NT2/D1 (cell line): ENCODE data around the gene EXOC3L1.

Source experiments
- DNase-seq: peaks from one replicate; pipeline ENCODE4 v3.0.0-alpha.2; 2011; ENCODE audit warnings: low read depth, low spot score
- H3K27me3 ChIP-seq: 2 replicates; pipeline ENCODE4 v1.6.0; 2011; ENCODE audit warnings: mild to moderate bottlenecking; ENCODE audit not compliant: insufficient read length, insufficient read depth
- H3K36me3 ChIP-seq: 2 replicates; pipeline ENCODE4 v1.6.1; 2011; ENCODE audit warnings: mild to moderate bottlenecking, low read length, mixed read lengths; ENCODE audit not compliant: insufficient read depth, insufficient read length
- H3K4me1 ChIP-seq: 2 replicates; pipeline ENCODE4 v1.5.1; 2011; ENCODE audit not compliant: insufficient read depth, insufficient read length
- H3K4me3 ChIP-seq: 2 replicates; pipeline ENCODE4 v1.5.1; 2011; ENCODE audit warnings: low read depth; ENCODE audit not compliant: insufficient read length
- H3K9ac ChIP-seq: 2 replicates; pipeline ENCODE4 v1.6.0; 2011; ENCODE audit warnings: low read depth; ENCODE audit not compliant: insufficient read length
- H3K9me3 ChIP-seq: 2 replicates; pipeline ENCODE4 v1.5.1; 2011; ENCODE audit warnings: mild to moderate bottlenecking, low read length; ENCODE audit not compliant: insufficient read depth
- SUZ12 ChIP-seq: IDR thresholded peaks from 2 replicates; pipeline ENCODE4 v1.6.1; 2011; ENCODE audit not compliant: insufficient read length, insufficient read depth; ENCODE audit errors: extremely low read depth
- YY1 ChIP-seq: IDR thresholded peaks from 2 replicates; pipeline ENCODE4 v1.6.1; 2011; ENCODE audit not compliant: insufficient read length, insufficient read depth
- ZNF274 ChIP-seq: IDR thresholded peaks from 2 replicates; pipeline ENCODE4 v1.6.1; 2011; ENCODE audit warnings: mild to moderate bottlenecking, low read depth, low read length

Gene EXOC3L1

DNA sequence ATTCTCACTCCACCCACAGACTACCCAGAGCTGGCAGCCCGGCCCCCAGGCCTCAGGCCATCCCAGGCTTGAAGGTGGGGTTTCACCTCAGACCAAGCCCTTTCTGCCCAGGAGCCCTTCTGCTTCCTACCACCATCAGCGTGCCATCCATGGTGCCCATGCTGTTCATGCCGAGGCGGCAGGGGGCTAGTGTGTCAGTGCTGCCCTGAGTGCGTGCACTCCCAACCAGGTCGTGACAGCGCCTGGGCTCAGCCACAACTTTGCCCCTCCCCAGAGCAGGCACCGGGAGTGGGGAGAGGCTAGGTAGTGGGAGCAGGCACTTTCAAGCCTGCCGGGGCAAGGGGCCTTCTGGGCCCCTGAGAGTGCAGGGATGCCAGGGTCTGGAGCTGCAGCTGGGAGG, 47.6 kb downstream of the EXOC3L1 start:
- Histone ChIP-seq H3K4me3 (no peak overlapping the region), H3K27me3 (no peaks in the 10 kb centered on the region), H3K9ac (no peak overlapping the region), H3K9me3 (no peaks in the 10 kb centered on the region), H3K36me3 (peaks cover 94% of the 10 kb centered on the region), H3K4me1 (no peaks in the 10 kb centered on the region)
- no peak for DNase-seq
- TF ChIP-seq SUZ12 (no peak), YY1 (no peak), ZNF274 (no peak)

DNA sequence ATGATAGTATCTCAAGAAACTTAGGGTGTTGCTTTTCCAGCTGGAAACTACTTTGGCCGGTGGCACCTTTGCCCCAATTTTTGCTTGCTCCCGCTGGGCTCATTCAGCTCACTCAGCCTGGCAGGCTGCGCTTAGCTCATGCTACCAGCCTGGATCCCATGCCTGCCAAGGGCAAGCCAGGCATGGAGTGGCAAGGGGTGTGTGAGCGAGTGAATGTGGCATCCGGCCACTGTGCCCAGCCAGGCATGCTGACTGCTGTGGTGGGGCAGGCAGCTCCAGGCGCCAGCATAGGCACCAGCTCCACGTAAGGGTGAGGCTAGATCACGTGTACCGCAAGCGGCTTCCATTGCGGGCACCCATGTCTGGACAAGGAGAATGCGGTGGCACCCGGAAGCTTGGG, 48.5 kb downstream of the EXOC3L1 start:
- TF ChIP-seq YY1 (no peak), SUZ12 (no peak), ZNF274 (no peak)

DNA sequence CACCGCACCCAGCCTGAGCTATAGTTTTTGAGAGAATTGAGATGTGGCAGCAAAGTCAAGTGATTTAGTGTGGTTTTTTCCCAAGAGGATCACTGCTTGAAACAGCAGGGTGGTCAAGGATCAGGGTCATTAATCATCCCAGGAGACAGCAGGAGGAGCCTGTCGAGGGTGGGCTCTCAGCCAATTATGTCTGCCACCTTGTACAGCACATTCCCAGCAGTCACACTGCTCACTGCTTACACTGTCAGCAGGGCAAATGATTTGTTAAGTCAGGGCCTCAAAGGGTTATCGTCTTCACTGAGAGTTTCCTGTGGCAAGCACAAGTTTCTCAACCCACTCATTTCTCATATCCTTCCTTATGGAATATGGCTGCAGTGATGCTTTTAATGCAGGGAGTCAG, 52.3 kb downstream of the EXOC3L1 start:
- H3K9me3 ChIP-seq = no peaks in the 10 kb centered on the region
- H3K4me3 ChIP-seq = no peak overlapping the region
- TF ChIP-seq SUZ12 (no peak), YY1 (no peak), ZNF274 (no peak)
- no peaks in the 10 kb centered on the region for H3K27me3 ChIP-seq
- H3K4me1 ChIP-seq = no peaks in the 10 kb centered on the region
- H3K36me3 ChIP-seq = peaks cover 90% of the 10 kb centered on the region
- H3K9ac ChIP-seq = no peak overlapping the region
- DNase-seq = no peak

More for the DNA sequence above, 48.5 kb downstream of the EXOC3L1 start:
- no peak overlapping the region for H3K4me3 ChIP-seq
- no peaks in the 10 kb centered on the region for H3K4me1 ChIP-seq
- H3K36me3 ChIP-seq = peaks cover 94% of the 10 kb centered on the region
- H3K9ac ChIP-seq = no peak overlapping the region
- no peaks in the 10 kb centered on the region for H3K9me3 ChIP-seq
- no peak for DNase-seq
- no peaks in the 10 kb centered on the region for H3K27me3 ChIP-seq
